ENCODE results near the gene SDHD. TPM values are rescaled to one million over a fixed set of nuclear protein-coding genes. Genes with fewer than 3 reads are reported as not detected.

The SDHD gene
- total and polyA plus RNA-seq, 2 donors (not counting 1 experiment from before 2014, with no cell fraction given) = 43.0 to 57.7 TPM

DNA sequence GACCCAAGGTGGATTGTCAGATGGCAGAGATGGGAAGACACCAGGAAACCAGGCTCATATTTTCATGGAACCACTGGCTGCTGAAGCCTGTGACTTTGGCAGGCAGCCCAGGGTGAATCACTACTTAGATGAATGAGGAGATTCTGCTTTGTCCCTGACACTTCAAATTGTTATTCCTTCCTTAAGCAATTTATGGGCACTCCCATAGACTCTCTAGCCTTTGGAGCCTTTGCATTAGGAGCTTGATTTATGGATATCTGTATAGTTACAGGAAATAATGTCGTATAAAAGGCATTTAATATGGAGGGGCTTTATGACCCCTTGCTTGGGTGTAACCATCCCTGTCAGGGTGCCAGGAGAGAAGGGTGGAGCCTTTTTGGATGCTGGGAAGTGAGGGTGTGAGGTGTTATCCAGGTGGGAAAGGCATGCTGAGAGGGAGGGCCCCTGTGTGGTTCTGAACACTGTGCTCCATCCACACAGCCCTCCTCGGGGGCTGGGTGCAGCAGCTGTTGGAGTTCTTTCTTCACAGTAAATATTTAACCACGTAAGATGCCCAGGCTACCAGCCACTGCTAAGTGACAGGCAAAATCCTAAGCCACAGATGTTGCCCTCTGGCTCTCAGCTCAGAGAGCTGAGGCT, 41.9 kb downstream of the SDHD start:
- no peak overlapping the region for H3K27ac Mint-ChIP-seq
- no peaks in the 10 kb centered on the region for H3K27me3 Mint-ChIP-seq
- POLR2A ChIA-PET = no interaction called here
- WGBS (ENCODE audit: insufficient coverage) = 87% methylated on average over 2 of the region's 3 CpGs
- Histone ChIP-seq H3K79me2 (ENCODE audit: control insufficient read depth, insufficient read depth, low read length) (no peaks in the 10 kb centered on the region), H4K20me1 (ENCODE audit: control insufficient read depth, insufficient read depth, low read length, poor library complexity, severe bottlenecking) (no peaks in the 10 kb centered on the region), H2AFZ (ENCODE audit: insufficient read depth, low read depth, low read length, poor library complexity, severe bottlenecking) (no peak overlapping the region), H3K36me3 (replicated peaks in 1 of 2; ENCODE audit: control extremely low read depth in 1 of 2, control insufficient read depth in 1 of 2, extremely low read depth in 1 of 2, insufficient read depth in 2 of 2, low read length in 1 of 2) (no peaks in the 10 kb centered on the region), H3K9ac (ENCODE audit: low read length) (no peak overlapping the region), H3K4me2 (replicated peaks; ENCODE audit: low read depth, low read length, poor library complexity, severe bottlenecking) (no peak overlapping the region), H3K27ac (ENCODE audit: low read length in 2 of 2) (no peak overlapping the region), H3K4me1 (ENCODE audit: control insufficient read depth in 2 of 2, insufficient read depth in 2 of 2, low read length in 2 of 2) (no peaks in the 10 kb centered on the region), H3K4me3 (ENCODE audit: control extremely low read depth in 1 of 5, extremely low read depth in 1 of 5, insufficient read depth in 1 of 5, low read depth in 2 of 5, low read length in 4 of 5) (no peak overlapping the region), H3K27me3 (replicated peaks in 1 of 4; ENCODE audit: control extremely low read depth in 1 of 4, control insufficient read depth in 3 of 4, insufficient read depth in 4 of 4, low read length in 3 of 4) (no peaks in the 10 kb centered on the region), H3K9me3 (ENCODE audit: control extremely low read depth in 1 of 3, control insufficient read depth in 2 of 3, insufficient read depth in 1 of 3, low read length in 2 of 3) (no peaks in the 10 kb centered on the region)
- CTCF ChIA-PET = no interaction called here
- intact Hi-C loops (cut with micrococcal nuclease) = no loop called here
- H3K9me3 Mint-ChIP-seq (ENCODE audit: insufficient read depth) = no peaks in the 10 kb centered on the region
- no peak for ATAC-seq (ENCODE audit: low read depth)
- TF ChIP-seq, protein P1, sequence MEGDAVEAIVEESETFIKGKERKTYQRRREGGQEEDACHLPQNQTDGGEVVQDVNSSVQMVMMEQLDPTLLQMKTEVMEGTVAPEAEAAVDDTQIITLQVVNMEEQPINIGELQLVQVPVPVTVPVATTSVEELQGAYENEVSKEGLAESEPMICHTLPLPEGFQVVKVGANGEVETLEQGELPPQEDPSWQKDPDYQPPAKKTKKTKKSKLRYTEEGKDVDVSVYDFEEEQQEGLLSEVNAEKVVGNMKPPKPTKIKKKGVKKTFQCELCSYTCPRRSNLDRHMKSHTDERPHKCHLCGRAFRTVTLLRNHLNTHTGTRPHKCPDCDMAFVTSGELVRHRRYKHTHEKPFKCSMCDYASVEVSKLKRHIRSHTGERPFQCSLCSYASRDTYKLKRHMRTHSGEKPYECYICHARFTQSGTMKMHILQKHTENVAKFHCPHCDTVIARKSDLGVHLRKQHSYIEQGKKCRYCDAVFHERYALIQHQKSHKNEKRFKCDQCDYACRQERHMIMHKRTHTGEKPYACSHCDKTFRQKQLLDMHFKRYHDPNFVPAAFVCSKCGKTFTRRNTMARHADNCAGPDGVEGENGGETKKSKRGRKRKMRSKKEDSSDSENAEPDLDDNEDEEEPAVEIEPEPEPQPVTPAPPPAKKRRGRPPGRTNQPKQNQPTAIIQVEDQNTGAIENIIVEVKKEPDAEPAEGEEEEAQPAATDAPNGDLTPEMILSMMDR (IDR thresholded peaks at IDR 0.05) = no peak
- no peak for TF ChIP-seq EZH2 (IDR thresholded peaks at IDR 0.05; ENCODE audit: borderline replicate concordance, insufficient read depth, low read depth, low read length, poor library complexity, severe bottlenecking)
- no peak for DNase-seq
- H3K4me3 Mint-ChIP-seq = no peak overlapping the region
- no peaks in the 10 kb centered on the region for H3K4me1 Mint-ChIP-seq

- Histone ChIP-seq H3K9ac (ENCODE audit: low read length) (no peak overlapping the region), H2AFZ (ENCODE audit: insufficient read depth, low read depth, low read length, poor library complexity, severe bottlenecking) (no peak overlapping the region), H3K79me2 (ENCODE audit: control insufficient read depth, insufficient read depth, low read length) (no peaks in the 10 kb centered on the region), H3K36me3 (replicated peaks in 1 of 2; ENCODE audit: control extremely low read depth in 1 of 2, control insufficient read depth in 1 of 2, extremely low read depth in 1 of 2, insufficient read depth in 2 of 2, low read length in 1 of 2) (no peaks in the 10 kb centered on the region), H3K9me3 (ENCODE audit: control extremely low read depth in 1 of 3, control insufficient read depth in 2 of 3, insufficient read depth in 1 of 3, low read length in 2 of 3) (no peaks in the 10 kb centered on the region), H4K20me1 (ENCODE audit: control insufficient read depth, insufficient read depth, low read length, poor library complexity, severe bottlenecking) (no peaks in the 10 kb centered on the region), H3K4me3 (ENCODE audit: control extremely low read depth in 1 of 5, extremely low read depth in 1 of 5, insufficient read depth in 1 of 5, low read depth in 2 of 5, low read length in 4 of 5) (no peak overlapping the region), H3K4me1 (ENCODE audit: control insufficient read depth in 2 of 2, insufficient read depth in 2 of 2, low read length in 2 of 2) (no peaks in the 10 kb centered on the region), H3K4me2 (replicated peaks; ENCODE audit: low read depth, low read length, poor library complexity, severe bottlenecking) (no peak overlapping the region), H3K27ac (ENCODE audit: low read length in 2 of 2) (no peak overlapping the region), H3K27me3 (replicated peaks in 1 of 4; ENCODE audit: control extremely low read depth in 1 of 4, control insufficient read depth in 3 of 4, insufficient read depth in 4 of 4, low read length in 3 of 4) (no peaks in the 10 kb centered on the region)
- Mint-ChIP-seq H3K27me3 (no peaks in the 10 kb centered on the region), H3K27ac (no peak overlapping the region), H3K9me3 (ENCODE audit: insufficient read depth) (no peaks in the 10 kb centered on the region), H3K4me3 (no peak overlapping the region), H3K4me1 (no peaks in the 10 kb centered on the region)
- WGBS (ENCODE audit: insufficient coverage) = 47% methylated on average over 5 of the region's 5 CpGs
- intact Hi-C loops (cut with micrococcal nuclease) = no loop called here
- no peak for DNase-seq
- ChIA-PET POLR2A (no interaction called here), CTCF (no interaction called here)
- no peak for TF ChIP-seq EZH2 (IDR thresholded peaks at IDR 0.05; ENCODE audit: borderline replicate concordance, insufficient read depth, low read depth, low read length, poor library complexity, severe bottlenecking)
- TF ChIP-seq, protein P1 (IDR thresholded peaks at IDR 0.05) = no peak
- ATAC-seq (ENCODE audit: low read depth) = no peak
Measured at GRCh38 chr11:112129656-112130055, 43.0 kb downstream of the SDHD start.
